ENCODE results near the gene NR4A3.

DNA sequence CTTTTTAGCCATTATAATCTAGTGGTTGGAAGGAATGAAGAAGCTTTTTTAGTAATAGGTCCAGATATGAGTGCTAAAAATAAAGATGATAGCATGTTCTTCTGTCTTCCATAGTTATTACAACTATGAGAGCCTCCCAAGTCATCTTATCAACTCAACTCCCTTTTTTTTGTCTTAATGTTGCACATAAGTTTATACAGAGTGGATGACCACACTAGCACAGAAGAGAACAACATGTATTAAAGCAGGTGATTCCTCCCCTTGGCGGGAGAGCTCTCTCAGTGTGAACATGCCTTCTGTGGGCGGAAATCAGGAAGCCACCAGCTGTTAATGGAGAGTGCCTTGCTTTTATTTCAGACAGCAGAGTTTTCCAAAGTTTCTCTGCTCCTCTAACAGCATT lies 44.7 kb downstream of the NR4A3 start:
- TF ChIP-seq, protein P1, sequence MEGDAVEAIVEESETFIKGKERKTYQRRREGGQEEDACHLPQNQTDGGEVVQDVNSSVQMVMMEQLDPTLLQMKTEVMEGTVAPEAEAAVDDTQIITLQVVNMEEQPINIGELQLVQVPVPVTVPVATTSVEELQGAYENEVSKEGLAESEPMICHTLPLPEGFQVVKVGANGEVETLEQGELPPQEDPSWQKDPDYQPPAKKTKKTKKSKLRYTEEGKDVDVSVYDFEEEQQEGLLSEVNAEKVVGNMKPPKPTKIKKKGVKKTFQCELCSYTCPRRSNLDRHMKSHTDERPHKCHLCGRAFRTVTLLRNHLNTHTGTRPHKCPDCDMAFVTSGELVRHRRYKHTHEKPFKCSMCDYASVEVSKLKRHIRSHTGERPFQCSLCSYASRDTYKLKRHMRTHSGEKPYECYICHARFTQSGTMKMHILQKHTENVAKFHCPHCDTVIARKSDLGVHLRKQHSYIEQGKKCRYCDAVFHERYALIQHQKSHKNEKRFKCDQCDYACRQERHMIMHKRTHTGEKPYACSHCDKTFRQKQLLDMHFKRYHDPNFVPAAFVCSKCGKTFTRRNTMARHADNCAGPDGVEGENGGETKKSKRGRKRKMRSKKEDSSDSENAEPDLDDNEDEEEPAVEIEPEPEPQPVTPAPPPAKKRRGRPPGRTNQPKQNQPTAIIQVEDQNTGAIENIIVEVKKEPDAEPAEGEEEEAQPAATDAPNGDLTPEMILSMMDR (conservative IDR thresholded peaks at IDR 0.05; ENCODE audit: low read depth in 2 of 2) = no peak
- TF ChIP-seq, protein P2, sequence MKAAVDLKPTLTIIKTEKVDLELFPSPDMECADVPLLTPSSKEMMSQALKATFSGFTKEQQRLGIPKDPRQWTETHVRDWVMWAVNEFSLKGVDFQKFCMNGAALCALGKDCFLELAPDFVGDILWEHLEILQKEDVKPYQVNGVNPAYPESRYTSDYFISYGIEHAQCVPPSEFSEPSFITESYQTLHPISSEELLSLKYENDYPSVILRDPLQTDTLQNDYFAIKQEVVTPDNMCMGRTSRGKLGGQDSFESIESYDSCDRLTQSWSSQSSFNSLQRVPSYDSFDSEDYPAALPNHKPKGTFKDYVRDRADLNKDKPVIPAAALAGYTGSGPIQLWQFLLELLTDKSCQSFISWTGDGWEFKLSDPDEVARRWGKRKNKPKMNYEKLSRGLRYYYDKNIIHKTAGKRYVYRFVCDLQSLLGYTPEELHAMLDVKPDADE (IDR thresholded peaks at IDR 0.05) = no peak
- no peak for TF ChIP-seq POLR2AphosphoS5 (IDR thresholded peaks at IDR 0.05; ENCODE audit: low read depth)
- TF ChIP-seq EZH2 (IDR thresholded peaks at IDR 0.05; ENCODE audit: low read depth, unreplicated experiment) = no peak
- TF ChIP-seq JUNB (IDR thresholded peaks at IDR 0.05; ENCODE audit: unreplicated experiment) = no peak
- TF ChIP-seq NANOG (IDR thresholded peaks at IDR 0.05; ENCODE audit: borderline replicate concordance) = no peak
- no peak for TF ChIP-seq EZH2phosphoT487 (IDR thresholded peaks at IDR 0.05; ENCODE audit: unreplicated experiment)
- TF ChIP-seq, protein P3, sequence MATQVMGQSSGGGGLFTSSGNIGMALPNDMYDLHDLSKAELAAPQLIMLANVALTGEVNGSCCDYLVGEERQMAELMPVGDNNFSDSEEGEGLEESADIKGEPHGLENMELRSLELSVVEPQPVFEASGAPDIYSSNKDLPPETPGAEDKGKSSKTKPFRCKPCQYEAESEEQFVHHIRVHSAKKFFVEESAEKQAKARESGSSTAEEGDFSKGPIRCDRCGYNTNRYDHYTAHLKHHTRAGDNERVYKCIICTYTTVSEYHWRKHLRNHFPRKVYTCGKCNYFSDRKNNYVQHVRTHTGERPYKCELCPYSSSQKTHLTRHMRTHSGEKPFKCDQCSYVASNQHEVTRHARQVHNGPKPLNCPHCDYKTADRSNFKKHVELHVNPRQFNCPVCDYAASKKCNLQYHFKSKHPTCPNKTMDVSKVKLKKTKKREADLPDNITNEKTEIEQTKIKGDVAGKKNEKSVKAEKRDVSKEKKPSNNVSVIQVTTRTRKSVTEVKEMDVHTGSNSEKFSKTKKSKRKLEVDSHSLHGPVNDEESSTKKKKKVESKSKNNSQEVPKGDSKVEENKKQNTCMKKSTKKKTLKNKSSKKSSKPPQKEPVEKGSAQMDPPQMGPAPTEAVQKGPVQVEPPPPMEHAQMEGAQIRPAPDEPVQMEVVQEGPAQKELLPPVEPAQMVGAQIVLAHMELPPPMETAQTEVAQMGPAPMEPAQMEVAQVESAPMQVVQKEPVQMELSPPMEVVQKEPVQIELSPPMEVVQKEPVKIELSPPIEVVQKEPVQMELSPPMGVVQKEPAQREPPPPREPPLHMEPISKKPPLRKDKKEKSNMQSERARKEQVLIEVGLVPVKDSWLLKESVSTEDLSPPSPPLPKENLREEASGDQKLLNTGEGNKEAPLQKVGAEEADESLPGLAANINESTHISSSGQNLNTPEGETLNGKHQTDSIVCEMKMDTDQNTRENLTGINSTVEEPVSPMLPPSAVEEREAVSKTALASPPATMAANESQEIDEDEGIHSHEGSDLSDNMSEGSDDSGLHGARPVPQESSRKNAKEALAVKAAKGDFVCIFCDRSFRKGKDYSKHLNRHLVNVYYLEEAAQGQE (IDR thresholded peaks at IDR 0.05; ENCODE audit: unreplicated experiment) = no peak
- TF ChIP-seq CREB1 (CRISPR knock-in tag; IDR thresholded peaks at IDR 0.05; ENCODE audit: low read depth) = no peak
- no peak for TF ChIP-seq ZNF114 (CRISPR knock-in tag; IDR thresholded peaks at IDR 0.05)
- no peak for TF ChIP-seq ZNF331 (CRISPR knock-in tag; IDR thresholded peaks at IDR 0.05; ENCODE audit: low read depth)
- TF ChIP-seq, protein P4, sequence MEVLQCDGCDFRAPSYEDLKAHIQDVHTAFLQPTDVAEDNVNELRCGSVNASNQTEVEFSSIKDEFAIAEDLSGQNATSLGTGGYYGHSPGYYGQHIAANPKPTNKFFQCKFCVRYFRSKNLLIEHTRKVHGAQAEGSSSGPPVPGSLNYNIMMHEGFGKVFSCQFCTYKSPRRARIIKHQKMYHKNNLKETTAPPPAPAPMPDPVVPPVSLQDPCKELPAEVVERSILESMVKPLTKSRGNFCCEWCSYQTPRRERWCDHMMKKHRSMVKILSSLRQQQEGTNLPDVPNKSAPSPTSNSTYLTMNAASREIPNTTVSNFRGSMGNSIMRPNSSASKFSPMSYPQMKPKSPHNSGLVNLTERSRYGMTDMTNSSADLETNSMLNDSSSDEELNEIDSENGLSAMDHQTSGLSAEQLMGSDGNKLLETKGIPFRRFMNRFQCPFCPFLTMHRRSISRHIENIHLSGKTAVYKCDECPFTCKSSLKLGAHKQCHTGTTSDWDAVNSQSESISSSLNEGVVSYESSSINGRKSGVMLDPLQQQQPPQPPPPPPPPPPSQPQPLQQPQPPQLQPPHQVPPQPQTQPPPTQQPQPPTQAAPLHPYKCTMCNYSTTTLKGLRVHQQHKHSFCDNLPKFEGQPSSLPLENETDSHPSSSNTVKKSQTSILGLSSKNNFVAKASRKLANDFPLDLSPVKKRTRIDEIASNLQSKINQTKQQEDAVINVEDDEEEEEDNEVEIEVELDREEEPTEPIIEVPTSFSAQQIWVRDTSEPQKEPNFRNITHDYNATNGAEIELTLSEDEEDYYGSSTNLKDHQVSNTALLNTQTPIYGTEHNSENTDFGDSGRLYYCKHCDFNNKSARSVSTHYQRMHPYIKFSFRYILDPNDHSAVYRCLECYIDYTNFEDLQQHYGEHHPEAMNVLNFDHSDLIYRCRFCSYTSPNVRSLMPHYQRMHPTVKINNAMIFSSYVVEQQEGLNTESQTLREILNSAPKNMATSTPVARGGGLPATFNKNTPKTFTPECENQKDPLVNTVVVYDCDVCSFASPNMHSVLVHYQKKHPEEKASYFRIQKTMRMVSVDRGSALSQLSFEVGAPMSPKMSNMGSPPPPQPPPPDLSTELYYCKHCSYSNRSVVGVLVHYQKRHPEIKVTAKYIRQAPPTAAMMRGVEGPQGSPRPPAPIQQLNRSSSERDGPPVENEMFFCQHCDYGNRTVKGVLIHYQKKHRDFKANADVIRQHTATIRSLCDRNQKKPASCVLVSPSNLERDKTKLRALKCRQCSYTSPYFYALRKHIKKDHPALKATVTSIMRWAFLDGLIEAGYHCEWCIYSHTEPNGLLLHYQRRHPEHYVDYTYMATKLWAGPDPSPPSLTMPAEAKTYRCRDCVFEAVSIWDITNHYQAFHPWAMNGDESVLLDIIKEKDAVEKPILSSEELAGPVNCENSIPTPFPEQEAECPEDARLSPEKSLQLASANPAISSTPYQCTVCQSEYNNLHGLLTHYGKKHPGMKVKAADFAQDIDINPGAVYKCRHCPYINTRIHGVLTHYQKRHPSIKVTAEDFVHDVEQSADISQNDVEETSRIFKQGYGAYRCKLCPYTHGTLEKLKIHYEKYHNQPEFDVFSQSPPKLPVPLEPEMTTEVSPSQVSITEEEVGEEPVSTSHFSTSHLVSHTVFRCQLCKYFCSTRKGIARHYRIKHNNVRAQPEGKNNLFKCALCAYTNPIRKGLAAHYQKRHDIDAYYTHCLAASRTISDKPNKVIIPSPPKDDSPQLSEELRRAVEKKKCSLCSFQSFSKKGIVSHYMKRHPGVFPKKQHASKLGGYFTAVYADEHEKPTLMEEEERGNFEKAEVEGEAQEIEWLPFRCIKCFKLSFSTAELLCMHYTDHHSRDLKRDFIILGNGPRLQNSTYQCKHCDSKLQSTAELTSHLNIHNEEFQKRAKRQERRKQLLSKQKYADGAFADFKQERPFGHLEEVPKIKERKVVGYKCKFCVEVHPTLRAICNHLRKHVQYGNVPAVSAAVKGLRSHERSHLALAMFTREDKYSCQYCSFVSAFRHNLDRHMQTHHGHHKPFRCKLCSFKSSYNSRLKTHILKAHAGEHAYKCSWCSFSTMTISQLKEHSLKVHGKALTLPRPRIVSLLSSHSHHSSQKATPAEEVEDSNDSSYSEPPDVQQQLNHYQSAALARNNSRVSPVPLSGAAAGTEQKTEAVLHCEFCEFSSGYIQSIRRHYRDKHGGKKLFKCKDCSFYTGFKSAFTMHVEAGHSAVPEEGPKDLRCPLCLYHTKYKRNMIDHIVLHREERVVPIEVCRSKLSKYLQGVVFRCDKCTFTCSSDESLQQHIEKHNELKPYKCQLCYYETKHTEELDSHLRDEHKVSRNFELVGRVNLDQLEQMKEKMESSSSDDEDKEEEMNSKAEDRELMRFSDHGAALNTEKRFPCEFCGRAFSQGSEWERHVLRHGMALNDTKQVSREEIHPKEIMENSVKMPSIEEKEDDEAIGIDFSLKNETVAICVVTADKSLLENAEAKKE (CRISPR knock-in tag; IDR thresholded peaks at IDR 0.05) = no peak
- no peak for TF ChIP-seq STAT1 (IDR thresholded peaks at IDR 0.05; ENCODE audit: unreplicated experiment)

All from GM23338 (cell line).